Muscle of leg (tissue), 11 donors: ENCODE measurements around the gene SLC36A4. TPM values are rescaled to one million over a fixed set of nuclear protein-coding genes. Genes with fewer than 3 reads are reported as not detected.
"Not testable (repeated sequence)": the region's sequence is repeated elsewhere in the genome, so short reads cannot be mapped to it uniquely, and the experiment has no call there.

ENCODE experiments used
- DNase-seq: peaks from one replicate; pipeline ENCODE4 v3.0.0; 2013
- H3K27ac ChIP-seq: one replicate; pipeline ENCODE4 v1.5.1; 2013; ENCODE audit warnings: mild to moderate bottlenecking, low read length, control low read depth
- H3K27me3 ChIP-seq: one replicate; pipeline ENCODE4 v1.6.1; 2013; ENCODE audit warnings: low read length; ENCODE audit not compliant: control insufficient read depth, insufficient read depth
- H3K36me3 ChIP-seq: one replicate; pipeline ENCODE4 v1.6.1; 2013; ENCODE audit warnings: low read length; ENCODE audit not compliant: control insufficient read depth, insufficient read depth
- H3K4me1 ChIP-seq: one replicate; pipeline ENCODE4 v1.6.1; 2013; ENCODE audit warnings: low read length; ENCODE audit not compliant: control insufficient read depth, insufficient read depth
- H3K4me3 ChIP-seq: one replicate; pipeline ENCODE4 v1.5.1; 2013; ENCODE audit warnings: low read length, control low read depth
- H3K9me3 ChIP-seq: replicated peaks from 2 replicates; pipeline ENCODE4 v1.6.1; 2013; ENCODE audit warnings: low read depth, low read length; ENCODE audit not compliant: control insufficient read depth
- WGBS: methylation state at CpG from one replicate; pipeline ENCODE4 v1.1.5; 2013; ENCODE audit warnings: missing lambda C conversion rate; ENCODE audit not compliant: insufficient coverage; 5-methylcytosine and 5-hydroxymethylcytosine counted together
- polyA plus RNA-seq, 8 donors: library from polyadenylated mRNA; unstranded; fragments of 120-200 nt; gene quantifications; one replicate each; pipeline versions ENCODE4 v1.2.1 to v1.2.3, GENCODE V29; 2013; ENCODE audit warnings: inconsistent platforms in 1 of 8, low replicate concordance in 1 of 8; ENCODE audit not compliant: insufficient read length in 8 of 8, insufficient read depth in 1 of 8
- total RNA-seq: library from RNA; stranded (reverse); fragments of 120-200 nt; gene quantifications from one replicate; pipeline ENCODE4 v1.2.4, GENCODE V29; 2013

SLC36A4 gene
- total and polyA plus RNA-seq, 9 donors = 4.5 to 8.3 (median 6.5) TPM

- not testable (repeated sequence) for H3K36me3 ChIP-seq, H3K27ac ChIP-seq, DNase-seq, H3K4me1 ChIP-seq, H3K27me3 ChIP-seq, H3K9me3 ChIP-seq, H3K4me3 ChIP-seq
Measured at GRCh38 chr11:93111147-93111546, 86.6 kb downstream of the SLC36A4 start.

GRCh38 chr11:93100211-93100610 lies 97.6 kb downstream of the SLC36A4 start:
- 49% methylated on average over 2 of the region's 2 CpGs for WGBS
- Histone ChIP-seq H3K4me1 (no peaks in the 10 kb centered on the region), H3K27ac (no peak overlapping the region)

GRCh38 chr11:93099806-93100205 lies 98.0 kb downstream of the SLC36A4 start:
- no peak overlapping the region for H3K27ac ChIP-seq
- H3K4me1 ChIP-seq = no peaks in the 10 kb centered on the region
- H3K9me3 ChIP-seq = no peaks in the 10 kb centered on the region
- no peak overlapping the region for H3K4me3 ChIP-seq
- no peak for DNase-seq
- no peaks in the 10 kb centered on the region for H3K27me3 ChIP-seq
- H3K36me3 ChIP-seq = no peaks in the 10 kb centered on the region
- WGBS = no CpG with 5 or more reads among the region's 2 CpGs

More at GRCh38 chr11:93100211-93100610, 97.6 kb downstream of the SLC36A4 start:
- no peak for DNase-seq
- no peaks in the 10 kb centered on the region for H3K9me3 ChIP-seq
- H3K27me3 ChIP-seq = no peaks in the 10 kb centered on the region
- H3K36me3 ChIP-seq = no peaks in the 10 kb centered on the region
- H3K4me3 ChIP-seq = no peak overlapping the region

Other genes with a start within 250 kb of the SLC36A4 start
- not detected for gene MTNR1B, start 228.3 kb downstream of the SLC36A4 start, total RNA-seq
- gene MTNR1B, start 228.3 kb downstream of the SLC36A4 start, polyA plus RNA-seq = not detected
- 0.04 TPM for gene DEUP1, start 132.8 kb upstream of the SLC36A4 start, total RNA-seq
- under 1 TPM in 1 of 8 donors, not detected in 7; 0.10 TPM for gene DEUP1, start 132.8 kb upstream of the SLC36A4 start, polyA plus RNA-seq